Prostate gland (tissue), 2 donors: ENCODE measurements around the gene DROSHA. TPM values are rescaled to one million over a fixed set of nuclear protein-coding genes. Genes with fewer than 3 reads are reported as not detected.

ENCODE experiments used
- DNase-seq: peaks from one replicate; pipeline ENCODE4 v3.0.0-alpha.2; 2019; ENCODE audit warnings: low spot score
- H3K27ac ChIP-seq, 2 donors: fragments of 200-600 bp; sonication (generic); 2 replicates each; pipeline ENCODE4 v1.5.1; 2017 to 2019
- H3K27me3 ChIP-seq: fragments of 200-600 bp; sonication (generic); replicated peaks from 2 replicates; pipeline ENCODE4 v1.5.1; 2019; ENCODE audit not compliant: insufficient read depth
- H3K36me3 ChIP-seq, 2 donors: fragments of 200-600 bp; sonication (generic); 1 replicate in 1 of 2; 2 replicates in 1 of 2; pipeline versions ENCODE4 v1.5.1 to v1.8.1; 2017 to 2019
- H3K4me1 ChIP-seq: fragments of 200-600 bp; sonication (generic); replicated peaks from 2 replicates; pipeline ENCODE4 v1.5.1; 2019
- H3K4me3 ChIP-seq, 2 donors: fragments of 200-600 bp; sonication (generic); 2 replicates each; pipeline ENCODE4 v1.5.1; 2017 to 2019
- H3K9me3 ChIP-seq: fragments of 200-600 bp; sonication (generic); 2 replicates; pipeline ENCODE4 v1.5.1; 2017
- POLR2A ChIP-seq: fragments of 450-650 bp; IDR thresholded peaks from one replicate; pipeline ENCODE4 v1.6.1; 2016; ENCODE audit warnings: antibody characterized with exemption, mild to moderate bottlenecking
- POLR2AphosphoS5 ChIP-seq: sonication (generic); formaldehyde crosslinking; IDR thresholded peaks from one replicate; pipeline ENCODE4 v1.6.1; 2017; ENCODE audit warnings: antibody characterized with exemption
- WGBS: methylation state at CpG from one replicate; pipeline ENCODE4 v1.1.5; 2018; 5-methylcytosine and 5-hydroxymethylcytosine counted together
- intact Hi-C: fragments of 100-400 bp; cut with DNase I; formaldehyde crosslinking; loops from one replicate; pipeline ENCODE4 v1.14.2; 2022
- total RNA-seq, 2 donors: library from RNA; depleted of rRNA; stranded (reverse); fragments of >200 nt; gene quantifications; one replicate each; pipeline ENCODE4 v1.1.0, GENCODE V29; 2016
- TF ChIP-seq, protein P1 (sequence below), 4 experiments: fragments of 200-600 bp in 2 of 4; fragments of 450-650 bp in 2 of 4; sonication (generic) in 2 of 4; IDR thresholded peaks; 1 replicate in 3 of 4; 2 replicates in 1 of 4; pipeline ENCODE4 v1.5.1; 2016 to 2019; ENCODE audit warnings: antibody characterized with exemption in 4 of 4, mild to moderate bottlenecking in 2 of 4, moderate library complexity in 2 of 4

DROSHA gene
- total RNA-seq, 2 donors from 2014 or later, result 27.6 to 45.7 TPM

DNA sequence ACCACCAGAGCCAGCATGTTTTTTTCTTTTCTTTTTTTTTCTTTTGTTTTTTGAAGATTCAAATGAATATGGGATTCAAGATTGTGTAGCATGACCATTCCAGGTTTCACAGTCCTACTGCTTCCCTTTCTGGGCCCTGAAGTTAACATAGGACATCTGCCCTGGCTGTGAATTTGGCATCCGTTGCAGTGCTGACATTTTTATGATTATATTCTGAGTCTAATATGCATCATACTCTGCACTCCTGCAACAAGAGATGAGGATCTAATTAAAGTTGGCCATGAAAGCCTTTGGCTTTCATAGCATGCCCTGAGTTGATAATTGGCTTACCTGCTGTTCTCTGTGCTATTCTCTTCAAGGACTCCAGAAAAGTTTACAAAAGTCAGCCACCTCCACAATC is 30.1 kb upstream of the DROSHA start:
- no peak overlapping the region for H3K27ac ChIP-seq
- intact Hi-C loops, result no loop called here
- TF ChIP-seq POLR2AphosphoS5, result no peak
- no peak for TF ChIP-seq POLR2A
- TF ChIP-seq, protein P1, sequence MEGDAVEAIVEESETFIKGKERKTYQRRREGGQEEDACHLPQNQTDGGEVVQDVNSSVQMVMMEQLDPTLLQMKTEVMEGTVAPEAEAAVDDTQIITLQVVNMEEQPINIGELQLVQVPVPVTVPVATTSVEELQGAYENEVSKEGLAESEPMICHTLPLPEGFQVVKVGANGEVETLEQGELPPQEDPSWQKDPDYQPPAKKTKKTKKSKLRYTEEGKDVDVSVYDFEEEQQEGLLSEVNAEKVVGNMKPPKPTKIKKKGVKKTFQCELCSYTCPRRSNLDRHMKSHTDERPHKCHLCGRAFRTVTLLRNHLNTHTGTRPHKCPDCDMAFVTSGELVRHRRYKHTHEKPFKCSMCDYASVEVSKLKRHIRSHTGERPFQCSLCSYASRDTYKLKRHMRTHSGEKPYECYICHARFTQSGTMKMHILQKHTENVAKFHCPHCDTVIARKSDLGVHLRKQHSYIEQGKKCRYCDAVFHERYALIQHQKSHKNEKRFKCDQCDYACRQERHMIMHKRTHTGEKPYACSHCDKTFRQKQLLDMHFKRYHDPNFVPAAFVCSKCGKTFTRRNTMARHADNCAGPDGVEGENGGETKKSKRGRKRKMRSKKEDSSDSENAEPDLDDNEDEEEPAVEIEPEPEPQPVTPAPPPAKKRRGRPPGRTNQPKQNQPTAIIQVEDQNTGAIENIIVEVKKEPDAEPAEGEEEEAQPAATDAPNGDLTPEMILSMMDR (IDR thresholded peaks at IDR 0.05), result no peak
- H3K27me3 ChIP-seq, result no peaks in the 10 kb centered on the region
- no peaks in the 10 kb centered on the region for H3K36me3 ChIP-seq
- H3K9me3 ChIP-seq, result no peaks in the 10 kb centered on the region
- no peaks in the 10 kb centered on the region for H3K4me1 ChIP-seq
- DNase-seq, result no peak
- 24% methylated on average over 1 of the region's 1 CpG for WGBS
- no peak overlapping the region for H3K4me3 ChIP-seq

DNA sequence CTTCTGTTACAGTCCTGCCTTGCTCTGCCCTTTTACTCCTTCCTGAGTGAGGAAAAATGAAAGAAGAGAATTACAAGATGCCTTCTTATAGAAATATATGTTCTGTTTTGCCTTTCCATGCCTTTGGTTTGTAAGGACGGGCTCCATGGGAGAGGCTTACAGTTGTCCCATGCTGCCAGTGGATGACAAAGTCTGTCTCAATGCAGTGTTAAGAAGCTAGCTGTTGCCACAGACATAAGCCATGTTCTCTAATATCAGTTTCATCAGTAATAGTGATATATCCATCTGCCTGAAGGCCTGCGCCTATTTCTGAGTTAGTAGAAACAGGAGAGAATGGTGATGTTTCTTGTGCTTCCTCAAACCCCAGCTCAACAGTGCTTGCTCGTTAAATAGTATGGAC is 28.0 kb upstream of the DROSHA start:
- H3K36me3 ChIP-seq, result no peaks in the 10 kb centered on the region
- no peaks in the 10 kb centered on the region for H3K4me1 ChIP-seq
- no peaks in the 10 kb centered on the region for H3K27me3 ChIP-seq
- no peak for DNase-seq
- no peaks in the 10 kb centered on the region for H3K9me3 ChIP-seq
- H3K4me3 ChIP-seq, result no peak overlapping the region
- intact Hi-C loops, result no loop called here
- 94% methylated on average over 3 of the region's 3 CpGs for WGBS
- no peak overlapping the region for H3K27ac ChIP-seq
- no peak for TF ChIP-seq POLR2A
- TF ChIP-seq, protein P1 (IDR thresholded peaks at IDR 0.05), result no peak
- no peak for TF ChIP-seq POLR2AphosphoS5

DNA sequence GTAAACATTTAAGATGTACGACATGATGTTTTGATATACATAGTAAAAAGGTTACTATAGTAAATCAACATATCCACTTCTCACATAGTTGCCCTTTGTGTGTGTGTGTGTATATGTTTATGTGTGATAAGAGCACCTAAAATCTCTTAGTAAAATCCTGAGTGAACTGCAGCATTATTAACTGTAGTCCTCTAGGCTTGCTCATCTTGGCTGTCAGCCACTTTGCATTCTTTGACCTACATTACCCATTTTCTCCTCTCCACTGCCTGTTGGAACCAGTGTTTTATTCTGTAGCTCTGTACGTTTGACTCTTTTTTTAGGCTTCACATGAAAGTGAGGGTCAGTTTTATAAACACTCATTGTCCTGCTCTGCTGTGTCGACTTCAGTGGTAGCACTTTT is 24.6 kb upstream of the DROSHA start:
- TF ChIP-seq POLR2AphosphoS5 (no peak), POLR2A (no peak)
- TF ChIP-seq, protein P1 (IDR thresholded peaks at IDR 0.05), result no peak
- H3K4me3 ChIP-seq, result no peak overlapping the region
- H3K36me3 ChIP-seq, result no peaks in the 10 kb centered on the region
- no peak overlapping the region for H3K27ac ChIP-seq
- 75% methylated on average over 3 of the region's 3 CpGs for WGBS
- intact Hi-C loops, result no loop called here
- DNase-seq, result no peak
- H3K4me1 ChIP-seq, result no peaks in the 10 kb centered on the region
- no peaks in the 10 kb centered on the region for H3K9me3 ChIP-seq
- no peaks in the 10 kb centered on the region for H3K27me3 ChIP-seq

DNA sequence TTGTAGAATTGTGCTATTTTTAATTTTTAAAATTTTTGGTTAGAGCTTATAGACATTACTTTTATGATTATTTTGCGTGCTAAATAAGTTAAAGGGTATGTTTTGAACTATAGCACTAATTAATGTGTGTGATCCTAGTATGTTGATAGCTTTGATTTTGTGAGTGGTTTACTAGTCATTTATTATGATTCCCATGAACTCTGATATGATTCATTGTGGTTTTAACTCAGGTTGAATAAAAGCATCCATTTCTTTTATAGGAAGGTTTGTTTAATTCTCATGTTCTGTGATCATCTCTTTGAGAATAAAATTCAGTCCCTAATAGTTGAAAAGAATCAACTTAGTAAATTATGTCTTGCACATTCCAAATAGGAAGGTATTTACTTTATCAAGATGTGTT is 22.7 kb upstream of the DROSHA start:
- H3K4me1 ChIP-seq, result no peaks in the 10 kb centered on the region
- H3K9me3 ChIP-seq, result no peaks in the 10 kb centered on the region
- TF ChIP-seq, protein P1 (IDR thresholded peaks at IDR 0.05), result no peak
- TF ChIP-seq POLR2A (no peak), POLR2AphosphoS5 (no peak)
- intact Hi-C loops, result no loop called here
- H3K27ac ChIP-seq, result no peak overlapping the region
- no peaks in the 10 kb centered on the region for H3K27me3 ChIP-seq
- 98% methylated on average over 1 of the region's 1 CpG for WGBS
- no peak for DNase-seq
- no peaks in the 10 kb centered on the region for H3K36me3 ChIP-seq
- H3K4me3 ChIP-seq, result no peak overlapping the region

DNA sequence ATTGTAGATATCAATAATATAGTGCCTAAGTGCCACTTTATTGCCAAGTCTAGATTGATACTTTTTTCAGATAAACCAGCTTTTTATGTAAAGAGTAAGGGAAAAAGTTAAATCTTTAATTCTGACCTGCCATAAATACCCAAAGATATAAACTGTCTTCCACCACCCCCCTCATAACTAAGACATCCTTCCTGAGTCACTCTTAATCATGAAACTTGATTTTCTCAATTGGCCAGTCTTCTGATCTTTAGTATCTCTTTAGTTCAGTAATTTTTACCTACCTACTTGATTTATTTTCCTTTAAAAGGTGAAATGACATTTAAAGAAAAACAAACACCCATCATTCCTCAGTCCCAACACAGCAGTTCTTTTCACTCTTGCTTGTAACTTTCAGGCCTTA is 22.0 kb upstream of the DROSHA start:
- Histone ChIP-seq H3K9me3 (no peaks in the 10 kb centered on the region), H3K27ac (no peak overlapping the region), H3K4me1 (no peaks in the 10 kb centered on the region), H3K4me3 (no peak overlapping the region), H3K27me3 (no peaks in the 10 kb centered on the region), H3K36me3 (no peaks in the 10 kb centered on the region)
- TF ChIP-seq POLR2AphosphoS5 (no peak), POLR2A (no peak)
- TF ChIP-seq, protein P1 (IDR thresholded peaks at IDR 0.05), result no peak
- no peak for DNase-seq
- intact Hi-C loops, result no loop called here
